H9 (cell line): Measurements from ENCODE around the gene ZNF674. TPM values are rescaled to one million over a fixed set of nuclear protein-coding genes. Genes with fewer than 3 reads are reported as not detected.
A peak's percentile ranks its signal among the peaks of the same experiment; 100 is the strongest.

ENCODE experiments used
- DNase-seq: peaks from one replicate; pipeline ENCODE4 v3.0.0-alpha.2; 2017
- H2AFZ ChIP-seq: one replicate; pipeline ENCODE4 v1.6.1; 2013; ENCODE audit warnings: mild to moderate bottlenecking, low read length, control low read depth, moderate library complexity
- H2AK5ac ChIP-seq: 2 replicates; pipeline ENCODE4 v1.6.1; 2013; ENCODE audit warnings: low read length, control low read depth, mixed read lengths; ENCODE audit not compliant: insufficient read length
- H2BK120ac ChIP-seq: one replicate; pipeline ENCODE4 v1.6.1; 2013; ENCODE audit warnings: low read depth, mild to moderate bottlenecking, low read length, control low read depth, inconsistent platforms; ENCODE audit not compliant: poor library complexity, severe bottlenecking
- H2BK12ac ChIP-seq: 2 replicates; pipeline ENCODE4 v1.6.1; 2013; ENCODE audit warnings: low read length, control low read depth, mixed read lengths, low read depth; ENCODE audit not compliant: insufficient read length
- H2BK15ac ChIP-seq: 2 replicates; pipeline ENCODE4 v1.6.1; 2013; ENCODE audit warnings: low read depth, low read length, control low read depth
- H2BK20ac ChIP-seq: one replicate; pipeline ENCODE4 v1.6.1; 2013; ENCODE audit warnings: low read depth, mild to moderate bottlenecking, low read length, control low read depth, inconsistent platforms; ENCODE audit not compliant: poor library complexity, severe bottlenecking
- H2BK5ac ChIP-seq: 2 replicates; pipeline ENCODE4 v1.6.1; 2013; ENCODE audit warnings: low read length, control low read depth, mixed read lengths; ENCODE audit not compliant: insufficient read length
- H3K14ac ChIP-seq: 2 replicates; pipeline ENCODE4 v1.6.1; 2013; ENCODE audit warnings: low read length, control low read depth; ENCODE audit not compliant: insufficient read depth
- H3K18ac ChIP-seq: 2 replicates; pipeline ENCODE4 v1.6.1; 2013; ENCODE audit warnings: low read depth, mild to moderate bottlenecking, mixed read lengths, low read length, control low read depth; ENCODE audit not compliant: insufficient read length
- H3K23ac ChIP-seq: 2 replicates; pipeline ENCODE4 v1.6.1; 2013; ENCODE audit warnings: low read length, control low read depth, mixed read lengths, low read depth; ENCODE audit not compliant: insufficient read length
- H3K23me2 ChIP-seq: 2 replicates; pipeline ENCODE4 v1.6.1; 2013; ENCODE audit warnings: low read depth, mild to moderate bottlenecking, mixed read lengths, low read length, control low read depth; ENCODE audit not compliant: insufficient read length, poor library complexity, severe bottlenecking
- H3K27ac ChIP-seq: 2 replicates; pipeline ENCODE4 v1.5.1; 2013; ENCODE audit warnings: low read length, control low read depth, mixed read lengths, low read depth; ENCODE audit not compliant: insufficient read length
- H3K27me3 ChIP-seq: 2 replicates; pipeline ENCODE4 v1.6.1; 2013; ENCODE audit warnings: low read length, control low read depth, inconsistent platforms; ENCODE audit not compliant: insufficient read depth
- H3K4ac ChIP-seq: 2 replicates; pipeline ENCODE4 v1.6.1; 2013; ENCODE audit warnings: low read depth, mild to moderate bottlenecking, control low read depth, inconsistent platforms, low read length, moderate library complexity
- H3K4me1 ChIP-seq: 2 replicates; pipeline ENCODE4 v1.6.1; 2013; ENCODE audit warnings: low read length, control low read depth, inconsistent platforms; ENCODE audit not compliant: insufficient read depth
- H3K4me2 ChIP-seq: 2 replicates; pipeline ENCODE4 v1.6.1; 2013; ENCODE audit warnings: low read length, control low read depth, mixed read lengths; ENCODE audit not compliant: insufficient read length, insufficient read depth
- H3K56ac ChIP-seq: 2 replicates; pipeline ENCODE4 v1.6.1; 2013; ENCODE audit warnings: low read depth, mild to moderate bottlenecking, mixed read lengths, low read length, control low read depth; ENCODE audit not compliant: insufficient read length
- H3K79me1 ChIP-seq: 2 replicates; pipeline ENCODE4 v1.6.1; 2013; ENCODE audit warnings: low read depth, mild to moderate bottlenecking, moderate library complexity, low read length, control low read depth, inconsistent platforms; ENCODE audit not compliant: insufficient read depth, poor library complexity, severe bottlenecking
- H3K79me2 ChIP-seq: 2 replicates; pipeline ENCODE4 v1.6.1; 2013; ENCODE audit warnings: low read length, control low read depth, inconsistent platforms; ENCODE audit not compliant: insufficient read depth
- H3K9ac ChIP-seq: 2 replicates; pipeline ENCODE4 v1.6.1; 2013; ENCODE audit warnings: low read length, control low read depth, mixed read lengths; ENCODE audit not compliant: insufficient read length; ENCODE audit errors: extremely low read depth
- H3K9me3 ChIP-seq: one replicate; pipeline ENCODE4 v1.6.1; 2013; ENCODE audit warnings: low read depth, low read length, inconsistent platforms; ENCODE audit not compliant: control insufficient read depth
- H3T11ph ChIP-seq: one replicate; pipeline ENCODE4 v1.6.1; 2013; ENCODE audit warnings: mild to moderate bottlenecking, low read length, control low read depth, inconsistent platforms
- H4K20me1 ChIP-seq: one replicate; pipeline ENCODE4 v1.6.1; 2013; ENCODE audit not compliant: control insufficient read depth, insufficient read length, insufficient read depth
- H4K5ac ChIP-seq: 2 replicates; pipeline ENCODE4 v1.6.1; 2013; ENCODE audit warnings: low read depth, mild to moderate bottlenecking, mixed read lengths, low read length, control low read depth; ENCODE audit not compliant: insufficient read length
- H4K8ac ChIP-seq: replicated peaks from 2 replicates; pipeline ENCODE4 v1.6.1; 2013; ENCODE audit warnings: low read length, control low read depth, mixed read lengths, low read depth; ENCODE audit not compliant: insufficient read length
- H4K91ac ChIP-seq: 2 replicates; pipeline ENCODE4 v1.6.1; 2013; ENCODE audit warnings: low read depth, mild to moderate bottlenecking, moderate library complexity, mixed read lengths, low read length, control low read depth; ENCODE audit not compliant: insufficient read length
- H3K27ac Mint-ChIP-seq, 3 experiments: 2 replicates in 2 of 3; 3 replicates in 1 of 3; pipeline ENCODE4 v1.8.0; 2020 to 2021; ENCODE audit warnings: mixed read lengths in 3 of 3, mild to moderate bottlenecking in 1 of 3, moderate library complexity in 1 of 3
- H3K27me3 Mint-ChIP-seq: 2 replicates; pipeline ENCODE4 v1.8.0; 2021; ENCODE audit warnings: low read depth, mild to moderate bottlenecking, moderate library complexity, mixed read lengths
- H3K36me3 Mint-ChIP-seq, 3 experiments: 2 replicates in 2 of 3; 3 replicates in 1 of 3; pipeline ENCODE4 v1.8.0; 2020 to 2021; ENCODE audit warnings: low read depth in 3 of 3, mixed read lengths in 3 of 3; ENCODE audit not compliant: insufficient read depth in 1 of 3
- H3K4me1 Mint-ChIP-seq, 2 experiments: 2 replicates each; pipeline ENCODE4 v1.8.0; 2020; ENCODE audit warnings: mixed read lengths in 2 of 2
- H3K4me3 Mint-ChIP-seq, 2 experiments: 2 replicates in 1 of 2; 3 replicates in 1 of 2; pipeline ENCODE4 v1.8.0; 2020 to 2021; ENCODE audit warnings: mild to moderate bottlenecking in 2 of 2, mixed read lengths in 2 of 2, moderate library complexity in 1 of 2
- H3K9me3 Mint-ChIP-seq, 2 experiments: 2 replicates in 1 of 2; 3 replicates in 1 of 2; pipeline ENCODE4 v1.8.0; 2020; ENCODE audit warnings: mild to moderate bottlenecking in 2 of 2, mixed read lengths in 2 of 2, moderate library complexity in 1 of 2
- WGBS: extraction: QIAGEN DNeasy Blood & Tissue Kit; methylation state at CpG from one replicate; pipeline ENCODE4 v1.1.7; 2013; ENCODE audit warnings: missing lambda C conversion rate, low lambda C conversion rate, mixed read lengths; ENCODE audit not compliant: insufficient read length; ENCODE audit errors: extremely low coverage; 5-methylcytosine and 5-hydroxymethylcytosine counted together
- total RNA-seq: library from RNA; stranded (reverse); gene quantifications from 2 replicates; pipeline ENCODE4 v1.2.1, GENCODE V29; 2021
- TF ChIP-seq, protein P1 (sequence below): fragments of 200-600 bp; sonication (generic); conservative IDR thresholded peaks from 3 replicates; pipeline ENCODE4 v1.8.0; 2021; ENCODE audit warnings: antibody characterized with exemption, mild to moderate bottlenecking

ZNF674 gene
- total RNA-seq, 1 experiment from 2014 or later = 10.1 TPM

DNA sequence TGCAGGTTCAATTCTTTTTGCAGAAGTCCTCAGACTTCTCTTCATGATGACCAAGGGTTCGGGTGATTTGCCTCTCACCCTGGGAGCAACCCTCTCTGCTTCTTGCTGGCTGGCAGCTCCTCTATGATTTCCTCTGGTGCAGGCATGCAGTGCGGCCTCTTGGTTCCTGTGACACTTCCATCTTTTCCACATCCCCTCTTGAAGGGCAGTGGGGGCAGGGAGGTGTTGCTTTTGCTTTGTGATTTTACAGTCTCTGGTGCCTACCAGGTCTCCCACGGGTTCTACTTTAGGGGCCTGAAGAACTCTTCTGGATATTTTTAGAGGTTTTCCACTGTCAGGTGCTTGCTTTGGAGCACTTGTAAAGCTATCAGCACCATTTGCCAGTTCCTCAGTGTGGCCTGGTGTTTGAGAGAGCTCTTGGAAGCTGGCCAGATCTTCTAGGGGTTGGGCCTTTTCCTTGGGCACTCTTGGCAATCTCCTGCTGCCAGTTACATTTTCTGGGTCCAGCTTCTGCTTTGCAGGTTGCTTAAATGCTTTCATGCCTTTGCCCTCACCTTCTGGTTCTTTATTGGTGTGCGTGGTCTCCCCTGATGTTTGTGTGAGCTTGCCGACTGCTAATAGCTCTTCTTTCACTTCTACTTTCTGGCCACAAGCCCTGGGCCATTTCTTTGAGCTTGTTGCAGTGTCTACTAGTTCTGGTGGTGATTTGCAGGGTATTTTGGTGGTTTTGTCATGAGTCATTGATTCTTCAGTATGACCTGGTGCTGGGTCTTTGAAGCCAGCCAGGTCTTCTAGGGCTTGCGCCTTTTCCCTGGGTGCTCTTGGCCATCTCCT, 16.8 kb upstream of the ZNF674 start:
- no CpG with 5 or more reads among the region's 6 CpGs for WGBS
- no peaks in the 10 kb centered on the region for H3K79me2 ChIP-seq

More for the DNA sequence above, 16.8 kb upstream of the ZNF674 start:
- Histone ChIP-seq H2BK12ac (no peak overlapping the region), H2BK120ac (no peak overlapping the region), H2BK20ac (no peak overlapping the region), H3K9me3 (peaks cover 14% of the 10 kb centered on the region), H2BK5ac (no peak overlapping the region), H3K27me3 (no peaks in the 10 kb centered on the region), H3K18ac (no peak overlapping the region), H4K20me1 (no peaks in the 10 kb centered on the region), H3K79me1 (no peaks in the 10 kb centered on the region), H3K4me2 (no peak overlapping the region), H3K23me2 (no peaks in the 10 kb centered on the region), H3K23ac (no peak overlapping the region), H4K8ac (no peak overlapping the region), H3K9ac (no peak overlapping the region), H2AK5ac (no peak overlapping the region), H4K91ac (no peak overlapping the region), H2BK15ac (no peak overlapping the region), H3K14ac (no peak overlapping the region), H4K5ac (no peak overlapping the region), H3K4me1 (no peaks in the 10 kb centered on the region), H3K27ac (no peak overlapping the region), H3K56ac (no peak overlapping the region), H3K4ac (no peak overlapping the region), H2AFZ (no peak overlapping the region), H3T11ph (no peak overlapping the region)
- Mint-ChIP-seq H3K36me3 (peaks cover 7 to 16% (median 8%) of the 10 kb centered on the region in 3 experiments; a peak in 6 of 7 replicates), H3K27ac (peak overlapping the region in 1 of 3 experiments; percentile 12; a peak in 1 of 7 replicates), H3K9me3 (peaks cover 66 to 71% of the 10 kb centered on the region in 2 experiments), H3K4me1 (peaks cover 0 to 8% of the 10 kb centered on the region in 2 experiments; a peak in 2 of 4 replicates), H3K4me3 (no peak overlapping the region), H3K27me3 (no peaks in the 10 kb centered on the region)
- TF ChIP-seq, protein P1, sequence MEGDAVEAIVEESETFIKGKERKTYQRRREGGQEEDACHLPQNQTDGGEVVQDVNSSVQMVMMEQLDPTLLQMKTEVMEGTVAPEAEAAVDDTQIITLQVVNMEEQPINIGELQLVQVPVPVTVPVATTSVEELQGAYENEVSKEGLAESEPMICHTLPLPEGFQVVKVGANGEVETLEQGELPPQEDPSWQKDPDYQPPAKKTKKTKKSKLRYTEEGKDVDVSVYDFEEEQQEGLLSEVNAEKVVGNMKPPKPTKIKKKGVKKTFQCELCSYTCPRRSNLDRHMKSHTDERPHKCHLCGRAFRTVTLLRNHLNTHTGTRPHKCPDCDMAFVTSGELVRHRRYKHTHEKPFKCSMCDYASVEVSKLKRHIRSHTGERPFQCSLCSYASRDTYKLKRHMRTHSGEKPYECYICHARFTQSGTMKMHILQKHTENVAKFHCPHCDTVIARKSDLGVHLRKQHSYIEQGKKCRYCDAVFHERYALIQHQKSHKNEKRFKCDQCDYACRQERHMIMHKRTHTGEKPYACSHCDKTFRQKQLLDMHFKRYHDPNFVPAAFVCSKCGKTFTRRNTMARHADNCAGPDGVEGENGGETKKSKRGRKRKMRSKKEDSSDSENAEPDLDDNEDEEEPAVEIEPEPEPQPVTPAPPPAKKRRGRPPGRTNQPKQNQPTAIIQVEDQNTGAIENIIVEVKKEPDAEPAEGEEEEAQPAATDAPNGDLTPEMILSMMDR = no peak
- DNase-seq = no peak
